PC-3 (cell line): ENCODE measurements around the gene MAP3K9. TPM values are rescaled to one million over a fixed set of nuclear protein-coding genes. Genes with fewer than 3 reads are reported as not detected.

ENCODE experiments used
- ATAC-seq: fragments of 200-7000 bp; cut with Tn5 transposase; 2 replicates; pipeline ENCODE4 v1.9.1; 2020; ENCODE audit warnings: mild to moderate bottlenecking, moderate library complexity
- BruUV-seq: library from RNA; stranded (reverse); fragments of 400-500 nt; replicated peaks from 2 replicates; lab custom pipeline; 2021; lab: Mats Ljungman, UMichigan
- CTCF ChIA-PET: fragments of 300-600 bp; sonication (Branson Sonifier 250); formaldehyde crosslinking; loops from one replicate; lab custom pipeline; 2022; ENCODE audit warnings: antibody characterized with exemption; lab: Charles Lee
- POLR2A ChIA-PET: fragments of 300-600 bp; sonication (Branson Sonifier 250); formaldehyde crosslinking; loops from one replicate; lab custom pipeline; 2022; ENCODE audit warnings: antibody characterized with exemption; ENCODE audit not compliant: unreplicated experiment; lab: Charles Lee
- DNase-seq: peaks from one replicate; pipeline ENCODE4 v3.0.0-alpha.2; 2015
- H2AFZ ChIP-seq: fragments of 300-600 bp; sonication (generic); 2 replicates; pipeline ENCODE4 v1.6.0; 2016; ENCODE audit warnings: antibody characterized with exemption, low read length
- H3F3A ChIP-seq: fragments of 300-600 bp; sonication (generic); one replicate; pipeline ENCODE4 v1.6.0; 2017; ENCODE audit warnings: antibody characterized with exemption, low read length, control low read depth, mild to moderate bottlenecking; ENCODE audit not compliant: unreplicated experiment
- H3K27ac ChIP-seq: fragments of 300-600 bp; sonication (generic); 2 replicates; pipeline ENCODE4 v1.5.1; 2016; ENCODE audit warnings: mild to moderate bottlenecking, low read length
- H3K27me3 ChIP-seq: fragments of 300-600 bp; sonication (generic); 2 replicates; pipeline ENCODE4 v1.6.1; 2016; ENCODE audit warnings: low read length, mixed read lengths
- H3K36me3 ChIP-seq: fragments of 300-600 bp; sonication (generic); 2 replicates; pipeline ENCODE4 v1.6.1; 2016; ENCODE audit warnings: low read depth, mixed run types, low read length, mixed read lengths
- H3K4me1 ChIP-seq: fragments of 300-600 bp; sonication (generic); 2 replicates; pipeline ENCODE4 v1.5.1; 2016; ENCODE audit warnings: low read length; ENCODE audit not compliant: insufficient read depth
- H3K4me2 ChIP-seq: fragments of 300-600 bp; sonication (generic); 2 replicates; pipeline ENCODE4 v1.6.0; 2016; ENCODE audit warnings: low read length
- H3K4me3 ChIP-seq: fragments of 300-600 bp; sonication (generic); 2 replicates; pipeline ENCODE4 v1.5.1; 2016; ENCODE audit warnings: mild to moderate bottlenecking, low read length, mixed read lengths
- H3K79me2 ChIP-seq: fragments of 300-600 bp; sonication (generic); 2 replicates; pipeline ENCODE4 v1.6.1; 2017; ENCODE audit warnings: low read length, mixed read lengths
- H3K9ac ChIP-seq: fragments of 300-600 bp; sonication (generic); 2 replicates; pipeline ENCODE4 v1.6.0; 2016; ENCODE audit warnings: mild to moderate bottlenecking, low read length
- H3K9me2 ChIP-seq: fragments of 300-600 bp; sonication (generic); replicated peaks from 2 replicates; pipeline ENCODE4 v1.6.1; 2016; ENCODE audit warnings: mixed run types, low read length, mixed read lengths
- H3K9me3 ChIP-seq: fragments of 300-600 bp; sonication (generic); 2 replicates; pipeline ENCODE4 v1.6.1; 2016; ENCODE audit warnings: low read length, mixed read lengths
- H4K20me1 ChIP-seq: fragments of 300-600 bp; sonication (generic); 2 replicates; pipeline ENCODE4 v1.6.1; 2016; ENCODE audit warnings: low read length, mixed read lengths
- EZH2 ChIP-seq: fragments of 300-600 bp; sonication (generic); IDR thresholded peaks from one replicate; pipeline ENCODE4 v1.6.1; 2017; ENCODE audit warnings: antibody characterized with exemption, mild to moderate bottlenecking, low read length; ENCODE audit not compliant: unreplicated experiment
- EZH2phosphoT487 ChIP-seq: fragments of 300-600 bp; sonication (generic); IDR thresholded peaks from 2 replicates; pipeline ENCODE4 v1.6.1; 2018; ENCODE audit warnings: mild to moderate bottlenecking, antibody characterized with exemption, low read length, borderline replicate concordance
- intact Hi-C: fragments of 100-400 bp; cut with micrococcal nuclease; formaldehyde crosslinking; loops from 2 replicates; pipeline ENCODE4 v1.9.0; 2023
- total RNA-seq: library from RNA; depleted of rRNA; stranded (reverse); fragments of >200 nt; gene quantifications from 2 replicates; pipeline ENCODE4 v1.2.3, GENCODE V29; 2014
- TF ChIP-seq, protein P1 (sequence below): fragments of 300-600 bp; sonication (generic); conservative IDR thresholded peaks from 2 replicates; pipeline ENCODE4 v1.5.1; 2017; ENCODE audit warnings: antibody characterized with exemption, low read depth, mild to moderate bottlenecking, low read length

MAP3K9 gene
- total RNA-seq, 1 experiment from 2014 or later: 13.4 TPM

DNA sequence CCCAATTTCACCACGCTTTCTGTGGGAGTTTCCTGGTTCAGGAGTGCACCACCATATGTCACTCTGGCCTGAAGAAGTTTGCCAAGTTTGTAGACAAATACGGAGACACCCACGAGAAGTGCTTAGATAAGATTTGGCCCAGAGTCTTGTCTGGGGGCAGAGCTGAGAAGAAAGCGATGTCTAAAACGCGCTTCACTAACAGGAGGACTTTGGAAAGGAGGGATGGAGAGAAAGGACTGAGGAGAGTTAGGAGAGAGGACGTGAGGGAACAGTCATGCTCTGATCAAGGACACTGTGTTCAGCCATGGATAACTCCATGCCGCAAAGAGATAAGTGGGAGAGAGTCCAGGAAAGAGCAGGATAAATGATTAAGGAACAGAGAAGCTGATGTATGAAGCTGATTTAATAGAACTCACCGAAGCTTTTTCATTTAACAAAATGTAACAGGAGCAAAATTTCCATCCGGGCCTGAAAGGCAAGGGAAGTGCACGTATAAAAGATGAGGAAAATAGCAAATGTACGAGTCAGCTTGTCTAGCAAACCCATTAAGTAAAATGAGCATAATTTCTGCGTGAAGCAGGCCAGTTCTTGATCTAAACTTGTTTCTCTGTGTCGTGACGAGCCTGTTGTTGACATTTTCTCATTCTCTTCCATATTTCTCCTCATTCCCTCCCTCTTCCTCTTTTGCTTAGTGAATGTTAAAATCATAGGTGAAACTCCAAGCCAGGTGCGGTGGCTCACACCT, 23.4 kb upstream of the MAP3K9 start:
- no peak overlapping the region for H3K27ac ChIP-seq
- no peaks in the 10 kb centered on the region for H3K79me2 ChIP-seq
- H4K20me1 ChIP-seq: no peaks in the 10 kb centered on the region
- ATAC-seq: peak; percentile 51
- H3K4me1 ChIP-seq: peaks cover 11% of the 10 kb centered on the region; the same call in 1 of the 2 replicates
- peak; percentile 54 for DNase-seq
- POLR2A ChIA-PET: no interaction called here
- no peaks in the 10 kb centered on the region for H3K9me3 ChIP-seq
- H3K4me2 ChIP-seq: no peak overlapping the region
- intact Hi-C loops: no loop called here
- 0 out of 2 replicates have a peak overlapping the region, but pooled peaks have one; percentile 51 for H2AFZ ChIP-seq
- no TSS peak for BruUV-seq
- H3K27me3 ChIP-seq: no peaks in the 10 kb centered on the region
- CTCF ChIA-PET: interaction anchor here (0.6 to 0.8 kb wide), 2 partner anchors 14 to 221 kb away, joined by 3 to 10 read pairs; no protein-coding TSS in a partner anchor
- H3K4me3 ChIP-seq: no peak overlapping the region
- no peaks in the 10 kb centered on the region for H3F3A ChIP-seq
- H3K9me2 ChIP-seq: no peaks in the 10 kb centered on the region
- H3K36me3 ChIP-seq: no peaks in the 10 kb centered on the region
- H3K9ac ChIP-seq: no peak overlapping the region
- no peak for TF ChIP-seq EZH2
- TF ChIP-seq, protein P1, sequence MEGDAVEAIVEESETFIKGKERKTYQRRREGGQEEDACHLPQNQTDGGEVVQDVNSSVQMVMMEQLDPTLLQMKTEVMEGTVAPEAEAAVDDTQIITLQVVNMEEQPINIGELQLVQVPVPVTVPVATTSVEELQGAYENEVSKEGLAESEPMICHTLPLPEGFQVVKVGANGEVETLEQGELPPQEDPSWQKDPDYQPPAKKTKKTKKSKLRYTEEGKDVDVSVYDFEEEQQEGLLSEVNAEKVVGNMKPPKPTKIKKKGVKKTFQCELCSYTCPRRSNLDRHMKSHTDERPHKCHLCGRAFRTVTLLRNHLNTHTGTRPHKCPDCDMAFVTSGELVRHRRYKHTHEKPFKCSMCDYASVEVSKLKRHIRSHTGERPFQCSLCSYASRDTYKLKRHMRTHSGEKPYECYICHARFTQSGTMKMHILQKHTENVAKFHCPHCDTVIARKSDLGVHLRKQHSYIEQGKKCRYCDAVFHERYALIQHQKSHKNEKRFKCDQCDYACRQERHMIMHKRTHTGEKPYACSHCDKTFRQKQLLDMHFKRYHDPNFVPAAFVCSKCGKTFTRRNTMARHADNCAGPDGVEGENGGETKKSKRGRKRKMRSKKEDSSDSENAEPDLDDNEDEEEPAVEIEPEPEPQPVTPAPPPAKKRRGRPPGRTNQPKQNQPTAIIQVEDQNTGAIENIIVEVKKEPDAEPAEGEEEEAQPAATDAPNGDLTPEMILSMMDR: no peak
- TF ChIP-seq EZH2phosphoT487: no peak

DNA sequence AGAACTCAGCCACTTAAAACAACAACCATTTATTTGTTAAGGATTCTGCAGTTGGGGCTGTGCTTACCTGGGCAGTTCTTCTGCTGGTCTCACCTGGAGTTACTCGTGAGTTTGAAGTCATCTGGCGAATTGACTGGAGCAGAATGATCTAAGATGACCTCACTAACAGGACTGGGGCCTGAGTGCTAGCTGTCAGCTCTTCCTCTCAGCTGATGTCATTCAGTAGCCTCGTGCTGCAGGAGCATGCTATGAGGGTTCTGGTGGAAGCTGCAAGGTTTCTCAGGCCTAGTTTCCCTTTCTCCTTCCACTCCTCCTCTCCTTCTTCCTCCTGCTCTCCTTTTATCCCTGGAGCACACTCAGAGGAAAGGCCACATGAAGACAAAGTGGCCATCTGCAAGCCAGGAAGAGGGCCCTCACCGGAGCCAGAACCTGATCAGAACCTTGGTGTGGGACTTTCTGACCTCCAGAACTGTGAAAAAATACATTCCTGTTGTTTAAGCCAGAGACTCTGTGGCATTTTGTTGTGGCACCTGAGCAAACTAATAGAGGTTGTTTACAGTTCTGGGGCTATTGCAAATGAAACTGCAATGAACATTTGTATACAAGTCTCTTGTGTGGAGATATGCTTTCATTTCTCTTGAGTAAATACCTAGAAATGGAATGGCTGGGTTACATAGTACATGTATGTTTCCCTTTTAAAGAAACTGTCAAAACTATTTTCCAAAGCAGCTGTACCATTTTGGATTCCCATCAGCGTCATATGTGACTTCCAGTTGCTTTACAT, 21.9 kb upstream of the MAP3K9 start:
- Histone ChIP-seq H3K4me2 (no peak overlapping the region), H3K4me3 (no peak overlapping the region), H3K79me2 (no peaks in the 10 kb centered on the region), H3K36me3 (no peaks in the 10 kb centered on the region), H3K4me1 (peaks cover 8% of the 10 kb centered on the region; the same call in 1 of the 2 replicates), H3K27ac (no peak overlapping the region), H2AFZ (no peak overlapping the region), H4K20me1 (no peaks in the 10 kb centered on the region), H3K9ac (no peak overlapping the region), H3F3A (no peaks in the 10 kb centered on the region), H3K9me3 (no peaks in the 10 kb centered on the region), H3K27me3 (no peaks in the 10 kb centered on the region), H3K9me2 (no peaks in the 10 kb centered on the region)
- BruUV-seq: no TSS peak
- intact Hi-C loops: no loop called here
- DNase-seq (no peak), ATAC-seq (no peak)
- ChIA-PET POLR2A (no interaction called here), CTCF (no interaction called here)
- no peak for TF ChIP-seq EZH2
- TF ChIP-seq, protein P1: no peak
- TF ChIP-seq EZH2phosphoT487: no peak
